Kidney glomerular epithelial cell (primary cell): ENCODE measurements around the gene BRMS1.
"Not testable (repeated sequence)": the region's sequence is repeated elsewhere in the genome, so short reads cannot be mapped to it uniquely, and the experiment has no call there.

ENCODE experiments used
- DNase-seq: peaks from one replicate; lab custom pipeline; 2025; lab: John Stamatoyannopoulos, UW

BRMS1 gene

DNA sequence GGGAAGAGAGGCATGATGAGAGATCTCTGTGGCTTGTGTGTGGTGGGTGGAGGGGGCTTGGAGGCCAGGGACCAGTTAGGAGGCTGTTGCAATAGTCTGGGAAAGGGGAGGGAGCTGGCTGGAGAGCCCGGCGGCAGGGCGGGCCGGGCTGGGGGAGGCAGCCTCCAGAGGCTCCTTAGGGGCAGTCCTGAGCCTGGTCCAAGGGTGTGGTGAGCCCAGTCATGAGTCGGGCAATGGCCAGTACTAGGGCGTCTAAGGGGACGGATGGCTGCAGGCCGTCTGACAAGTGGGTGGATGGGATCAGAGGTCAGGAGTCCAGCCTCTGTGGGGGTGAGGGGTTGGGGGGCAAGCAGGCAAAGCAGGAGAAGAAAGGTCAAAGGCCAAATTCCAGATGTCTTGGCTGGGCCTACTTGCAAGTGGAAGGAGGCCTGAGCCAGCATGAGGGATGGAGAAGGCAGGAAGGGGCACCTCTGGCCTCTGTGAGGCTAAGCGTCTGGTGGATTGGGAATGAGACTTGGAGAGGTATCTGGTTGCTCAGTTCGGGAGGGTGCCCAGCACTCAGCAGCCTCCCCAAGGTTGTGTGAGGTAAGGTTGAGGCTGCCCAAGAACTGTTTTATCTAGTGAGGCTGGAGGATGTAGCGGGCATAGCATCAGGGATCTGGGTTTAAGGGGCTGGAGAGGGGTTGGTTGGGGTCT is 22.0 kb downstream of the BRMS1 start:
- DNase-seq = no peak

GRCh38 chr11:66321606-66322005 is 23.3 kb downstream of the BRMS1 start:
- no peak for DNase-seq

DNA sequence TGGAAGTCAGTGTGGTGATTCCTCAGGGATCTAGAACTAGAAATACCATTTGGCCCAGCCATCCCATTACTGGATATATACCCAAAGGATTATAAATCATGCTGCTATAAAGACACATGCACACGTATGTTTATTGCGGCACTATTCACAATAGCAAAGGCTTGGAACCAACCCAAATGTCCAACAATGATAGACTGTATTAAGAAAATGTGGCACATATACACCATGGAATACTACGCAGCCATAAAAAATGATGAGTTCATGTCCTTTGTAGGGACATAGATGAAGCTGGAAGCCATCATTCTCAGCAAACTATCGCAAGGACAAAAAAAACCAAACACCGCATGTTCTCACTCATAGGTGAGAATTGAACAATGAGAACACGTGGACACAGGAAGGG is 24.2 kb downstream of the BRMS1 start:
- not testable (repeated sequence) for DNase-seq

GRCh38 chr11:66320289-66320688 is 24.6 kb downstream of the BRMS1 start:
- not testable (repeated sequence) for DNase-seq

DNA sequence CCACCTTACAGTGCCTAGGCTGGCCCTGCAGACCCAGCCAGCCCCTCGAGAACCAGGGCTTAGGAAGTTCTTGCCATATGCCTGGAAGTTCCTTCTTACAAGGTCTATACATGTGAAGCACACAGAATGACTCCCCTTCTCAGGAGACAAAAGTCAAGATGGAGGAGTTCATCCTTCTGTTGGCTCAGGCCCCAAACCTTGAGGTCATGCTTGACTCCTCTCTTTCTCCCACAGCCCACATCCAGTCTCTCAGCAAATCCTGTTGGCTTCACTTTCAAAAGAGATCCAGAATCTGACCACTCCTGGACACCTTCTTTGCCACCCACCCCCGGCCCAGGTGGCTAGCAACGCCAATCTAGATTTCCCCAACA is 26.3 kb downstream of the BRMS1 start:
- DNase-seq = no peak

GRCh38 chr11:66317723-66318599 is 26.9 kb downstream of the BRMS1 start:
- DNase-seq = no peak

GRCh38 chr11:66317322-66317722 is 27.6 kb downstream of the BRMS1 start:
- DNase-seq = no peak

GRCh38 chr11:66316849-66317251 is 28.1 kb downstream of the BRMS1 start, which contains the start of gene CD248:
CD248 (minus strand) TSS chr11:66317044; CDS start chr11:66317027, 17 bp downstream.
- no peak for DNase-seq

DNA sequence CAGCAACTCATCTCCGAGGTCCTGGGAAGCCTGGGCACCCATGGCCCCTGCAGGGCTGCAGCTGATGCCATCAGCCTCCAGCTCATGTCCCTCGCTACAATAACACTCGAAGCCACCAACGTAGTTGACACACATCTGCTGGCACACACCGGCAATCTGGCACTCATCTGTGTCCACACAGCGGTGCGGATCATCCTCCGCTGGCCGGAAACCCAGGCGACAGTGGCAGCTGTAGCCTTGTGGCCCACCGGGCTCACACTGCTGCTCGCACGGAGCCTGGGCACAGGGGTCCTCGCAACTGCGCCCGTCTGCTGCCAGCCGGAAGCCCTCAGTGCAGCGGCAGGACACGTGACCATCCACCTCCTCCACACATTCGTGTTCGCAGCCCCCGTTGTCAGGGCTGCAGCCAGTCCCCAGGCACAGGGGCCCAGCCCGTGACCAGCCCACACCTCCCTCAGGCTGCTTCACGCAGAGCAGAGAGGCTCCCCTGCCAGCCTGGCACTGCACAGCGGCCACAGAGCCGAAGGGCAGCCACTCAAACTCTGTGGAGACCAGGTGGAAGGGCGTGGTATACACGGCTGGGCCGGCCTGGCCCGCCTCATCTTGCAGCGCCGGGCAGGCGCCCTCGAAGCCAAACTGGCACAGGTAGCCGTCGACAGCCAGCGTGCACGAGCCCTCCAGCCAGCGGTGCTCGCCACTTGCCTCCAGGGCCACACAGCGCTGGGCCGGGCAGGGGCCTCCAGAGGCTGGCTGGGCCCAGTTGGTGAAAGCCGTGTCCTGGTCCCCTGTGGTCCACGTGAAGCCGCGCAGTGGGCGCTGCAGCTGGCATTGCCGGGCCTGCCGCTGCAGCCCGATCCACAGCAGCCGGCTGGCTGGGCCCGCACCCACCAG is 28.7 kb downstream of the BRMS1 start:
- no peak for DNase-seq

DNA sequence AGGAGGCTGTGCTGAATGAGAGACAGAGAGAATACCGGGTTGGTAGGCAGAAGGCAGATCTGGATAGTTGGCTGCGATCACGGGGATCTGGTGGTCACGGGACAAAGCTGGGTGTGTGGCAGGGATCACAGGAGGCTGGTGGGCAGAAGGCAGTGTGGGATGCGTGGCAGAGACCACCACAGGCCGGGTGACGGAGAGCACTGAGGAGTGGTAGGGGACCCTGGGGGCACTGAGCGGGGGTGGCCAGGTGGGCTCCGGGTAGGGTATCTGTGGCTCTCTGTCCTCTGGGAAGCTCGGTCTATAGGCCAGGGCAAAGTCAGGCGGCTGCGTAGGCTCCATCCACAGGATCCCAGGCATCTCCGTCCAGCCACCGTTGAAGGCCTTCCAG is 29.4 kb downstream of the BRMS1 start:
- no peak for DNase-seq

DNA sequence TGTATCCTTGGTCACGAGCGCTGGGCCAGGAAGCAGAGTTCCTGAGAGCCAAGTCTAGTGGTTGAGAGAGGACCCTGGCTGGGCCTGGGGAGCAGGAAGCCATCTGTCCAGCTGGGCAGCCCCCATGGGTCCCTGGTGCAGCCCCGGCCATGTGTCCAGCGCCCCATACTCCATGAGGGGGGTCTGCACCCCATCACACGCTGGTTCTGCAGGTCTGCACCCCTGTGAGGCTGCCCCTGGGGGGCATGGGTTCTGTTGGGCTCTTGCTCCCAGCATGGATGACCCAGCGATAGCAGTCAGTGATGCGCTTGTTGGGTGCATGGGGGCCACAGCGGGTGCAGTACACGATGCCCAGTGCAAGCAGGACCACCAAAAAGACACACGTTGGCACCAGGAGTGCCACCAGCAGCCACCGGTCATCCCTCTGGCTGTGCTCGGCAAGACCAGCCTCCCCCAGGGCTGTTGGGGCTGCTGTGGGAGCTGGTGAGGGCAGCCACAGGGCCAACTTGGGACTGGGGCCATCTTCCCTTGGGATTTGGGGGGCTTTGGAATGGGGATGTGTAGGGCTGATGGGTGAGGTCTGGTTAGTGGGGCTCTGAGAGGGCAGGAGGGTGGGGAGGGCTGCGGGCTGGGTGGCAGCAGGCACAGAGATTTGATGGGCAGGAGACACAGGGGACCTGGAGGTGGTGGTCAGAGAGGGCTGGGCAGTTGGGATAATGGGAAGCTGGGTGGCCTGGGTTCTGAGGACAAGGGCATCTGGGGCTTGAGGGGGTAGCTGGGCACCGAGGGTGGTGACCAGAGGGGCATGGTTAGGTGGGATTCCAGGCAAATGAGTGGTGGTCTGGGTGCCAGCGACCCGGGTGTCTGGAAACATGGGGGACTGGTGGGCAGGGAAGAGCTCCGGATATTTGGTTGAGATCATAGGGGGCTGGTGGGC is 30.1 kb downstream of the BRMS1 start:
- no peak for DNase-seq

DNA sequence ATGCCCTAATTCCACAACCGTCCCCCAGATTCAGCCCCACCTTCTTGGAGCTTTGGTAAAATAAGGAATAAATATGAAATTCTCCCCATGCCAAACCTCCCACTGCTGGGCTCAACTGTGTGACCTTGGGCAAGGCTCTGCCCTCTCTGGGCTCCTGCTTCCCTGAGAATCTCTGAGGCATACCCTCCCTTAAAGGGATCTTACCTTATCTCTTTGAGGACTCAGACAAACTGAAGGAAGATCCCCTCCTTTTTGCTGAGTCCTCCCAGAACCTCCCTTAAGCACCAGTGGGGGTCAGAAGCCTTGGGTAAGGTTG is 30.8 kb downstream of the BRMS1 start:
- no peak for DNase-seq

DNA sequence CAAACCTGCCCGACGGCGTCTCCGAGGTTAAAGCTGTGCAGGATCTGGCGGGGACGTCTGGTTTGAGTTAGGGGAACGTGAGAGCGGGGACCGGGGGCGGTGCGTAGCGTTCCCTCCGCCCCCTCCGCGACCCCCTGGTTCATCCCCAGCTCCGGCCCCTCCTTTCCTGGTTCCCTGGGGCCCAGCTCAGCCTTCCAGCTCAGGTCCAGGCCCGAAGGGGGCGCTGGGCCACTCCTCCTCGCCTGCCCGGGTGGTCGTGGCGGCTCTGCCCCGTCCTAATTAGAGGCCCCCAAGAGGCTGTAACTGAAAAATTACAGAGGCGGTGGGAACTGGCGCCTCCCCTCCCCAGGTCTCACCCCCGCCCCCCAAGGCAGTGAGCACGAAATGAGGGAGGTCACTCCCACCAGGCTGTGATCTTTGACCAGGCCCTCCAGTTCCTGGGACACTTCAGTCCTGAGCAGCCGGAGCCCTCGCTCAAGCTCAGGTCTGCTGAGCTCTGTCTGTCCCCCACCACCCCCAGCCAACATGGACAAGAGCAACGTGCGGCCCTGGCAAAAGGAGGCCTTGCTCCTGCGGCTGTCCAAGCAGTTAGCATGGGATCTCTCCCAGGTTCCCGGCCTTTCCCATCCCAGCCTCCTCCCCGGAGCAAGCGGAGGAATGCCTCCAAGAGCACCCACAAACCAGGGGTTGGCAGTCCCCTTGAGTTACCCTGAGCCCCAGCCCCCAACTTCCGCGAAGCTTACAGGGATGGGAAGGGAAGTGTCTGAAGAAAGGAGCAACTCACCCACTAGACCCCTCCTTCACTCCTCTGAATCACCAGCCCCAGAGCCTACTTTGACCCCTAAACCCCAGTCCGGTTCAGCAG is 31.4 kb downstream of the BRMS1 start:
- no peak for DNase-seq

GRCh38 chr11:66312549-66313320 is 32.2 kb downstream of the BRMS1 start:
- DNase-seq = peak; percentile 94

DNA sequence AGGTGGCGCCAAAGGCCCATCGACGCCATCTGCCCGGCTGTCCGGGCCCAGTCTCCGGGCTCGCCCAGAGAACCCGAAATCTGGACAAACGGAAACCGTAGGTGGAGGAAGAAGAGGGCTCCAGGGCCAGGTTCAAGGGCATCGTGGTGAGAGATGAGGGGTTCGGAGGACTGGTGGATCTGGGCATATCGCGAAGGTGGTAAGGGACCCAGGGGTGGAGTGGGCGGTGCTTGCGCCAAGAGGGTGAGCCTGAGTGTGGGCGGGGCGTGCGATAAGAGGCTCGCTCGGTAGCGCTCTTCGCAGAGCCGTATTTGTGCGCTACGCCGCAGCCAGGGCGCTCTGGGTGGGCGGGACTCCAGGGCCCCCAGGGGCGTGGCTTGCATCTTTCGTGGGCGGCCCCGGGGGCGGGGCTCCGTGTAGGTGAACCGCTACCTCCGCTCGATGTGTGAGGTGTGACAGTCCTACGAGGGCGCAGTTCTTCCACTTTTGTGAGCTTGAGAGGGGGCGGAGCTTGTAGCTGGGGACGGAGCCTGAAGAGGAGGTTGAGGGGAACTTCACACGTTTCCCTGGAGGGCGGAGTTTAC is 32.8 kb downstream of the BRMS1 start:
- peak; percentile 92 for DNase-seq

GRCh38 chr11:66311470-66311964 is 33.4 kb downstream of the BRMS1 start:
- no peak for DNase-seq

- DNase-seq = not testable (repeated sequence)
Observed at GRCh38 chr11:66310803-66311440, 34.0 kb downstream of the BRMS1 start.

GRCh38 chr11:66310324-66310723 is 34.6 kb downstream of the BRMS1 start:
- DNase-seq = no peak

- no peak for DNase-seq
Observed at GRCh38 chr11:66309475-66309874, 35.4 kb downstream of the BRMS1 start.
